Fibroblast of skin of left biceps (primary cell): ENCODE results near the gene CTAG1B.
"Not testable (repeated sequence)": the region's sequence is repeated elsewhere in the genome, so short reads cannot be mapped to it uniquely, and the experiment has no call there.

ENCODE experiments used
- DNase-seq, 2 experiments: peaks; one replicate each; pipeline ENCODE4 v3.0.0-alpha.2; 2013; ENCODE audit warnings: low read depth in 2 of 2

CTAG1B gene

GRCh38 chrX:154619182-154619581 is at the start of gene CTAG1B:
TSS of gene CTAG1B (minus strand) at chrX:154619282. CDS start at chrX:154619218, 64 bp downstream.
- not testable (repeated sequence) for DNase-seq

GRCh38 chrX:154661899-154662298 is 42.8 kb upstream of the CTAG1B start:
- no peak for DNase-seq

DNA sequence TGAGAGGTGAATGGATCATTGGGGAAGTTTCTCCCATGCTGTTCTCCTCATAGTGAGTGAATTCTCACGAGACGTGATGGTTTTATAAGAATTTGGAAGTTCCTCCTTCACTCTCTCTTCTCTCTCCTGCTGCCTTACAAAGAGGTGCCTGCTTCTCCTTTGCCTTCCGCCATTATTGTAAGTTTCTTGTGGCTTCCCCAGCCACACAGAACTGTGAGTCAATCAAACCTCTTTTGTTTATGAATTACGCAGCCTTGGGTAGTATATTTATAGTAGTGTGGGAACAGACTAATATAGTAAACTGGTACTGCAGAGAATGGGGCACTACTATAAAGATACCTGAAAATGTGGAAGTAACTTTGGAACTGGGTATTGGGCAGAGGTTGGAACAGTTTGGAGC is 42.1 kb upstream of the CTAG1B start:
- DNase-seq = no peak

- DNase-seq = no peak
Observed at GRCh38 chrX:154660541-154660940, 41.5 kb upstream of the CTAG1B start.

- no peak for DNase-seq
Observed at GRCh38 chrX:154658957-154659356, 39.9 kb upstream of the CTAG1B start.

DNA sequence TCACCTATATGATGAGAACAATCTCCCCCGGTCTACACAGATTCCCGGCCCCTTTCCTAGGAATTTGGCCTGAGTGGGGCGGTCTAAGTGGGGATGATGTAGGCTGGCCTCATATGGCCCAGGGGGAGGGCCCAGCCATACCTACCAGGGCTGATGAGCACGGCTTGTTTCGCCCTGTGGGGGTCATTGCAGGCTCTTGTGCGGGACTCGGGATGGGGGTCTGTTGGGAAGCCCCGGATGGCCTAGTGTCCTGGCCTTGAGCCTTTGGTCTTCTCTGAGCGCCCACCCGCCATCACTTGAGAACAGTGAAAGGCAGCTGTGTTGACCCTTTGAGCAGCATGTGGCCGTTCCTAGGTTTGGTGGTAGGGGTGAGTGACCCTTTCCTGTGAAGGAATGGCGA is 39.1 kb upstream of the CTAG1B start:
- no peak for DNase-seq

- DNase-seq = no peak
Observed at GRCh38 chrX:154657226-154657805, 38.2 kb upstream of the CTAG1B start.

DNA sequence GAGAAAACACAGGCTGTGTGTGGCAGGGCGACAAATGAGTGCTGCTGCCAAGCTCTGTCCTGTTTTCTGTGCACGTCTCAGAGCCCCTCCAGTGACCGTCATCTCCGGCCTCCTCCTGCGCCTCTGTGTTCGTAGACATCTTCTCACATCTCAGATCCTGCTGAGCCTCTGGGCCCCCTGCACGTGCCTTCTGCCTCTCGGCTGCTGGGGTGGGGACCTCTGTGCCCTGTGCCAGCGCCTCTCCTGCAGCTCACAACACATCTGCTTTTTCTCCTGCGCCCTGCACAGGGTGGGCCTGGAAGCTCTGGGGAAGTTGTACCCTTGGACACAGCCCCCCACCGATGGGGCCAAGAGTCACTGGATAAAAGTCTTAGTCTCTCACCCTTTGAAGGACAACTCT is 36.7 kb upstream of the CTAG1B start:
- DNase-seq = no peak

- no peak for DNase-seq
Observed at GRCh38 chrX:154655346-154655745, 36.3 kb upstream of the CTAG1B start.

DNA sequence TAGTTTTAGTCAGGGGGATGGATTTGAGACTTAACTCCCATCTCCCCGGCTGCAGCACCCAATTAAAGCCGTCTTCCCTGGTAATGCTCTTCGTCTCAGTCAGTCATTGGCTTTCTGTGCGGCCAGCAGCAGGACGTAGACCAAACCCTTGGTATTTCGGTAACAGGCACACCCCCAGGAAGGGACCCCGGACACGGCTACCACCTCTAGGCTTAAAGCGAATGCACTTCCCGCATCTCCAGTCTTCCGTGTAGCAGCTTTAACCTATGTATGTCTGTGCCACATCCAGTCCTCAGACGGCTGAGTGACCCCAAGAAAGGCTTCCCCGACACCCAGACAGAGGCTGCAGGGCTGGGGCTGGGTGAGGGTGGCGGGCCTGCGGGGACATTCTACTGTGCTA is 35.8 kb upstream of the CTAG1B start:
- no peak for DNase-seq

DNA sequence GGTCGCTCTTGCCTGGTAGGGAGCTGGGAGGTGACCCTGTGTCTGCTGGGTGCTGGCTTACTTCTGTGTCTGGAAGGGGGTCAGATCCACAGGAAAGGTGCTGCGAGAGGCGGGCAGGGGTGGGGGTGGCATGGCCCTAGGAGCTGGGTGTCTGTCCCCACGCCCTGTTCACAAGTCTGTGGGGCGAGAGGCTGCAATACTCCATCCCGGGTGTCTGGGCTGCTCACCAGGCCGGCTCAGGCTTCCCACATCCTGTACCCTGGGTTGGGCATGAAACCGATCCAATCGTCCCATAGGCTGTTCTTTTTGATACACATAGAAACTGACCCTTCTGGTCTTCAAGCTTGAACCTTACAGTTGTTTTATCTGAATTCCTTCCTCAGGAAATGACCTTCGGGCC is 35.3 kb upstream of the CTAG1B start:
- no peak for DNase-seq

- DNase-seq = not testable (repeated sequence)
Observed at GRCh38 chrX:154653413-154653812, 34.3 kb upstream of the CTAG1B start, which contains the start of gene CTAG2. TSS of gene CTAG2 (minus strand) at chrX:154653579. CDS start at chrX:154653515, 64 bp downstream.

DNA sequence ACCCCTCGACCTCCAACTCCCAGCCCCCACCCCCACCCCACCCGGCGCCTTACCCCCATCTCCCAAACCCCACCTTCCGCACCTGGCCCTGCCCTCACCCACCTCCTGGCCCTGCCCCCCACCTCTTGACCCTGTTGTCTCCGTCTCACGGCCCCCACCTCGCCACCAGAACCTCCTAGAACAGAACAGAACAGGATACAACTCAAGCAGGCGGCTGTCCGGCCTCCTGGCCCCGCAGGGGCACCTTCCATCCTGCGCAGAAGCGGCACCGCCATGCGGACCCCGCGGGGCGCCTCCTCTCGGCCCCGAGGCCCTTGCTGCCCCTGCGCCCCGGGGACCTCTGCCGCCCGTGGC is 33.9 kb upstream of the CTAG1B start:
- DNase-seq = no peak

GRCh38 chrX:154652311-154653047 is 33.4 kb upstream of the CTAG1B start:
- no peak for DNase-seq

- no peak for DNase-seq
Observed at GRCh38 chrX:154650221-154650510, 31.1 kb upstream of the CTAG1B start.

- no peak for DNase-seq
Observed at GRCh38 chrX:154649503-154650220, 30.6 kb upstream of the CTAG1B start.

DNA sequence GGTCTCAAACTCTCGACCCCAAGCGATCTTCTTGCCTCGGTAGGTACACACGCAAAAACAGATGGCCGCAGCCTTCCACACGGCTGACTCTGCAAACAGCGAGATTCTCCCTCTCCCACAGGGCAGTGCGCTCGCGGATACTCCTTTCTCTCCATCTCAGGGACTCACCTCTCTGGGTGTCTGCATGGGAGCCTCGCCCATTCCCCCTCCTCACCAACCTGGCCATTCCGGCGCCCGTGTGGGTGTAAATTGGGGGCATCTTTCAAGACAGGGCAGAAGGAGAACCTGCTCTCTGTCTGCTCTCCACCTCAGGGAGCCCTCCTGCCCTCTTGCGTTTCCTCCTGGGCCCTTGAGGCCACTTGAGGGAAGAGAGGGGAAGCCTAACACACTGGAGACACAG is 29.8 kb upstream of the CTAG1B start:
- no peak for DNase-seq

DNA sequence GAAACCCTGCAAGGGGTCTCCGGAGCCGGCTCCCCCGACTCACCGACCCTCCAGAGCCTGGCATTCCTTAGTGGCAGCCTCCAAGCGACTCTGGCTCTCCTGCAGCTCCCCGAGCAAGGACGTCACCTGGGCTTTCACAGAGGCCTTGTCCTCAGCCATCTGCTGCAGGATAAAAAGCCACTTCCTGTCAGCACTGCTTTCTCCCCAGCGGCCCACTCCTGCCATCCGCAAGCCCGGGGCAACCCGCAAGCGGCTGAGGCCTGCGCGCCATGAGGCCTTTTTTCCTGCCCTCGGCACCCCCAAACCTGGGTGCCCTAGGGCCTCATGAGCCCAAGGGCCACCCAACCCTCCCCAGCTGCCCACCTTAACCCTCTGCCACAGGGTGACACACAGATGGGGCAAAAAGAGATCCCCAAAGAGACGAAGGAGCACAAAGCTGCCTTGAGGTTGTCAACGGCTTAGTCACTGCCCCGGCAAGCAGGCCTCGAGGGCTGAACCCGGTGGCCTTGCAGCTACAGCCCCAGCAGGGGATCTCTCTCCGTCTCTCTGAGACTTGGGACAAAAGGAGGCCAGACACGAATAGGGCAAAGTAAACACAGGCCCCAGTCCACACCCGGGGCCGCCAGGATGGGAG is 26.8 kb upstream of the CTAG1B start:
- DNase-seq = not testable (repeated sequence)

DNA sequence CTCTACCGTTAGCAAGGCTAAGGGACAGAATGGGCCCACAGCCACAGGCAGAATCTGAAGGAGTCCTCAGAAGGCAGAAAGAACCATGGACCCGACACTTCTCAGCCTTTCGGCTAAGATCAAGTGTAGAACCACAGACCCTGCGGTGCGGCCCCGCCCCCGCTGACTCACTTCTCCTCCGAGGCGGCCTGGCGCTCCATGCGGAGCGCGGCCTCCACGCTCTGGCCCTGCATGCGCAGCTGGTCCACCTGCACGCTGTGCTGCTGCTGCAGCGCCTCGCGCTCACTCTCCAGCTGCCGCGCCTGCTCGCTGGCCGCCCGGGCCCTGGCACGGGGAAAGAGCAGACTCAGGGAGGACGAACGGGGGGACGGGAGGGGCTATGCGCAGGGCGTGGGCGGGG is 24.6 kb upstream of the CTAG1B start:
- DNase-seq = not testable (repeated sequence)

DNA sequence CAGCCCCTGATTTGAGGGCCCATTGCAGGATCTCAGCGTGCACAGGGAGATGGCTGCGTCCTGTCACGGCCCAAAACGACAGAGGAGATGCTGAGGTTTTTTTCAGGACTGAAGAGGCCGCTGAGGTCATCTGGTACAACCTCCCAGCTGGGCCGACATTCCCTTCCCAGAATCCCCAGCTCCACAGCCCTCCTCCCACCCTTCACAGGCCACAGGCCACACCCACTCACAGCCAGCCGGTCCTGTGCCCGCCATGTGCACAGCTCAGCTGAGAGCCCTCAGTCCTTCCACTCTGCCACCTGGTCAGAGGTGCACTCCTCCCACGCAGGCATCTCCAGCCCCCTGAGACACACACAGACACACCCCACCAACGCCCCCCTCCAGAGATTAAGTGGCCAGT is 22.7 kb upstream of the CTAG1B start:
- not testable (repeated sequence) for DNase-seq

GRCh38 chrX:154633661-154634060 is 14.6 kb upstream of the CTAG1B start:
- DNase-seq = not testable (repeated sequence)

GRCh38 chrX:154630949-154631348 is 11.9 kb upstream of the CTAG1B start:
- not testable (repeated sequence) for DNase-seq

DNA sequence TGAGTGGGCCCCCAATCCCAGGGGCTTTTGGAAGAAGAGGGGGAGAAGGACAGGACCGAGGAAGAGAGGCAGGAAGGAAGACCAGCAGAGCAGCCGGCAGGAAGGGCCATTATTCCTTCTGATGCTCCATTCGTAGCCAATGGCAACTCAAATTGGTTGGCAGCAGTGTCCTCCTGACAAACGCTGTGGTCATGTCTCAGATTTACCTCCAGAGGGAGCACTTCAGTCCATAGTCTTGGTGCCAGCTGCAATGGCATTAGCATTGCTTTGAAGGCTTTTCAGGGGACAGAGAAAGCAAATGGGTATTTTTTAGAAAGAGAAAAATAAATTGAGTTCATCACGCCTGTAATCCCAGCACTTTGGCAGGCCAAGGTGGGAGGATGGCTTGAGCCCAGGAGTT is 9.9 kb upstream of the CTAG1B start:
- DNase-seq = not testable (repeated sequence)
